ENCODE measurements around the gene ALDH16A1. TPM values are rescaled to one million over a fixed set of nuclear protein-coding genes. Genes with fewer than 3 reads are reported as not detected.
A peak's percentile ranks its signal among the peaks of the same experiment; 100 is the strongest.

The ALDH16A1 gene
- total and polyA plus RNA-seq, 2 donors (not counting 1 experiment from before 2014, with no cell fraction given), result 65.8 to 105 TPM

DNA sequence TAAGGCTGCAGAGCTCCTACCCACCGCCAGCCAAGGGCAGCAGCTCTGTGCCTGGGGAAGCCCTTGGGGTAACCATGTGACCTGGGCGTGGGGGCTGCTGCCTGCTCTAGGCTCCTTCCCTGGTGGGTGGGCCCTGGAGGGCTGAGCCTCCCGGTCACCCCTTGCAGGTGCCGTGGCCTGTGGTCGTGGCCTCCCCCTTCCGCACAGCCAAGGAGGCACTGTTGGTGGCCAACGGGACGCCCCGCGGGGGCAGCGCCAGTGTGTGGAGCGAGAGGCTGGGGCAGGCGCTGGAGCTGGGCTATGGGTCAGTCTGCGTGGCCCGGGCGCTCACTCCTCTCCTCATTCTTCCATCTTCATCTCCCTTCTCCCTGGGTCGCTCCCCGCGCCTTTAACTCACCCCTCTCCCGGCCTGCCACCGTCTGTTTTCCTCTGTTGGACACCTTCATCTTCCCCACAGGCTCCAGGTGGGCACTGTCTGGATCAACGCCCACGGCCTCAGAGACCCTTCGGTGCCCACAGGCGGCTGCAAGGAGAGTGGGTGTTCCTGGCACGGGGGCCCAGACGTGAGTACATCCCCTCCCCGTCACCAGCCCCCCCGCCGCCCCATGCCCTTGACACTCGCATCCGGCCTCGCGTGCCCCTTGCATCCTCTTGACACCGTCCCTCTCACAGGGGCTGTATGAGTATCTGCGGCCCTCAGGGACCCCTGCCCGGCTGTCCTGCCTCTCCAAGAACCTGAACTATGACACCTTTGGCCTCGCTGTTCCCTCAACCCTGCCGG, 11.1 kb downstream of the ALDH16A1 start:
- intact Hi-C loops (cut with micrococcal nuclease), result no loop called here
- Mint-ChIP-seq H3K9me3 (ENCODE audit: insufficient read depth) (no peaks in the 10 kb centered on the region), H3K27ac (no peak overlapping the region), H3K27me3 (no peaks in the 10 kb centered on the region), H3K4me3 (no peak overlapping the region), H3K4me1 (peaks cover 10% of the 10 kb centered on the region)
- Histone ChIP-seq H3K9ac (ENCODE audit: low read length) (no peak overlapping the region), H3K4me2 (replicated peaks; ENCODE audit: low read depth, low read length, poor library complexity, severe bottlenecking) (no peak overlapping the region), H3K79me2 (ENCODE audit: control insufficient read depth, insufficient read depth, low read length) (peaks cover 17% of the 10 kb centered on the region), H3K27me3 (replicated peaks in 1 of 4; ENCODE audit: control extremely low read depth in 1 of 4, control insufficient read depth in 3 of 4, insufficient read depth in 4 of 4, low read length in 3 of 4) (no peaks in the 10 kb centered on the region), H3K27ac (ENCODE audit: low read length in 2 of 2) (no peak overlapping the region), H3K4me3 (ENCODE audit: control extremely low read depth in 1 of 5, extremely low read depth in 1 of 5, insufficient read depth in 1 of 5, low read depth in 2 of 5, low read length in 4 of 5) (no peak overlapping the region), H3K36me3 (replicated peaks in 1 of 2; ENCODE audit: control extremely low read depth in 1 of 2, control insufficient read depth in 1 of 2, extremely low read depth in 1 of 2, insufficient read depth in 2 of 2, low read length in 1 of 2) (peaks cover 0 to 55% of the 10 kb centered on the region in 2 experiments), H3K9me3 (ENCODE audit: control extremely low read depth in 1 of 3, control insufficient read depth in 2 of 3, insufficient read depth in 1 of 3, low read length in 2 of 3) (peaks cover 0 to 5% (median 0%) of the 10 kb centered on the region in 3 donors), H3K4me1 (ENCODE audit: control insufficient read depth in 2 of 2, insufficient read depth in 2 of 2, low read length in 2 of 2) (peaks cover 9 to 12% of the 10 kb centered on the region in 2 donors), H2AFZ (ENCODE audit: insufficient read depth, low read depth, low read length, poor library complexity, severe bottlenecking) (no peak overlapping the region), H4K20me1 (ENCODE audit: control insufficient read depth, insufficient read depth, low read length, poor library complexity, severe bottlenecking) (peaks cover 19% of the 10 kb centered on the region)
- CTCF ChIA-PET, result no interaction called here
- no peak for DNase-seq
- WGBS (ENCODE audit: insufficient coverage), result 97% methylated on average over 35 of the region's 39 CpGs
- ATAC-seq (ENCODE audit: low read depth), result no peak
- POLR2A ChIA-PET, result no interaction called here
- TF ChIP-seq, protein P1, sequence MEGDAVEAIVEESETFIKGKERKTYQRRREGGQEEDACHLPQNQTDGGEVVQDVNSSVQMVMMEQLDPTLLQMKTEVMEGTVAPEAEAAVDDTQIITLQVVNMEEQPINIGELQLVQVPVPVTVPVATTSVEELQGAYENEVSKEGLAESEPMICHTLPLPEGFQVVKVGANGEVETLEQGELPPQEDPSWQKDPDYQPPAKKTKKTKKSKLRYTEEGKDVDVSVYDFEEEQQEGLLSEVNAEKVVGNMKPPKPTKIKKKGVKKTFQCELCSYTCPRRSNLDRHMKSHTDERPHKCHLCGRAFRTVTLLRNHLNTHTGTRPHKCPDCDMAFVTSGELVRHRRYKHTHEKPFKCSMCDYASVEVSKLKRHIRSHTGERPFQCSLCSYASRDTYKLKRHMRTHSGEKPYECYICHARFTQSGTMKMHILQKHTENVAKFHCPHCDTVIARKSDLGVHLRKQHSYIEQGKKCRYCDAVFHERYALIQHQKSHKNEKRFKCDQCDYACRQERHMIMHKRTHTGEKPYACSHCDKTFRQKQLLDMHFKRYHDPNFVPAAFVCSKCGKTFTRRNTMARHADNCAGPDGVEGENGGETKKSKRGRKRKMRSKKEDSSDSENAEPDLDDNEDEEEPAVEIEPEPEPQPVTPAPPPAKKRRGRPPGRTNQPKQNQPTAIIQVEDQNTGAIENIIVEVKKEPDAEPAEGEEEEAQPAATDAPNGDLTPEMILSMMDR (IDR thresholded peaks at IDR 0.05), result no peak
- no peak for TF ChIP-seq EZH2 (IDR thresholded peaks at IDR 0.05; ENCODE audit: borderline replicate concordance, insufficient read depth, low read depth, low read length, poor library complexity, severe bottlenecking)

DNA sequence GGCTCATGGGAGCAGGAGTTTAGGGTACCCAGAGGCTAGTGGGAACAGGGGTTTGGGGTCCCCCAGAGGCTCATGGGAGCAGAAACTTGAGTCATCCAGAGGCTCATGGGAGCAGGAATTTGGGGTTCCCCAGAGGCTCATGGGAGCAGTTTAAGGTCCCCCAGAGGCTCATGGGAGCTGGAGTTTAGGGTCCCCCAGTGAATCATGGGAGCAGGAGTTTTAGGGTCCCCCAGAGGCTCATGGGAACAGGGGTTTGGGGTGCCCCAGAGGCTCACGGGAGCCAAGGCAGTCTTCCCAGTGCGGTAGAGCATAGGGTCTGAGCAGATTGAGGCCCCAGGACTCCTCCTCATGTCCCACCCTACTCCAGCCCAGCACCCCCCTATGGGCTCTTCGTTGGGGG, 12.3 kb downstream of the ALDH16A1 start:
- Histone ChIP-seq H3K36me3 (replicated peaks in 1 of 2; ENCODE audit: control extremely low read depth in 1 of 2, control insufficient read depth in 1 of 2, extremely low read depth in 1 of 2, insufficient read depth in 2 of 2, low read length in 1 of 2) (peaks cover 0 to 43% of the 10 kb centered on the region in 2 experiments), H3K4me1 (ENCODE audit: control insufficient read depth in 2 of 2, insufficient read depth in 2 of 2, low read length in 2 of 2) (peaks cover 18 to 25% of the 10 kb centered on the region in 2 donors), H2AFZ (ENCODE audit: insufficient read depth, low read depth, low read length, poor library complexity, severe bottlenecking) (no peak overlapping the region), H3K4me2 (replicated peaks; ENCODE audit: low read depth, low read length, poor library complexity, severe bottlenecking) (no peak overlapping the region), H4K20me1 (ENCODE audit: control insufficient read depth, insufficient read depth, low read length, poor library complexity, severe bottlenecking) (peaks cover 6% of the 10 kb centered on the region), H3K4me3 (ENCODE audit: control extremely low read depth in 1 of 5, extremely low read depth in 1 of 5, insufficient read depth in 1 of 5, low read depth in 2 of 5, low read length in 4 of 5) (no peak overlapping the region), H3K9me3 (ENCODE audit: control extremely low read depth in 1 of 3, control insufficient read depth in 2 of 3, insufficient read depth in 1 of 3, low read length in 2 of 3) (peaks cover 0 to 17% (median 0%) of the 10 kb centered on the region in 3 donors), H3K79me2 (ENCODE audit: control insufficient read depth, insufficient read depth, low read length) (peaks cover 6% of the 10 kb centered on the region), H3K9ac (ENCODE audit: low read length) (no peak overlapping the region), H3K27me3 (replicated peaks in 1 of 4; ENCODE audit: control extremely low read depth in 1 of 4, control insufficient read depth in 3 of 4, insufficient read depth in 4 of 4, low read length in 3 of 4) (no peaks in the 10 kb centered on the region), H3K27ac (ENCODE audit: low read length in 2 of 2) (peak overlapping the region; percentile 6 to 50)
- H3K27ac Mint-ChIP-seq, result peak overlapping the region; percentile 37
- intact Hi-C loops (cut with micrococcal nuclease), result no loop called here
- H3K4me3 Mint-ChIP-seq, result no peak overlapping the region
- no peak for TF ChIP-seq EZH2 (IDR thresholded peaks at IDR 0.05; ENCODE audit: borderline replicate concordance, insufficient read depth, low read depth, low read length, poor library complexity, severe bottlenecking)
- TF ChIP-seq, protein P1 (IDR thresholded peaks at IDR 0.05), result no peak
- H3K27me3 Mint-ChIP-seq, result no peaks in the 10 kb centered on the region
- no peaks in the 10 kb centered on the region for H3K9me3 Mint-ChIP-seq (ENCODE audit: insufficient read depth)
- peaks cover 18% of the 10 kb centered on the region for H3K4me1 Mint-ChIP-seq
- DNase-seq (no peak), ATAC-seq (ENCODE audit: low read depth) (no peak)
- CTCF ChIA-PET, result interaction anchor here (1.4 kb wide), 1 partner anchor 13 kb away, joined by 4 read pairs; the partner anchor contains the start of gene PIH1D1
- POLR2A ChIA-PET, result interaction anchor here (0.5 to 1.7 kb wide), 3 partner anchors 11 to 14 kb away, joined by 3 to 7 read pairs (median 3); partner anchors contain the start of gene ALDH16A1
- 96% methylated on average over 3 of the region's 3 CpGs for WGBS (ENCODE audit: insufficient coverage)

Data from B cell (primary cell).